Skin of body (tissue), 2 donors: Measurements from ENCODE around the gene ATP10B. TPM values are rescaled to one million over a fixed set of nuclear protein-coding genes. Genes with fewer than 3 reads are reported as not detected.
"Not testable (repeated sequence)": the region's sequence is repeated elsewhere in the genome, so short reads cannot be mapped to it uniquely, and the experiment has no call there.

Source experiments
- DNase-seq: peaks from one replicate; lab custom pipeline; 2025; lab: John Stamatoyannopoulos, UW
- total RNA-seq: library from RNA; depleted of rRNA; stranded (reverse); fragments of >200 nt; gene quantifications from one replicate; pipeline ENCODE4 v1.2.3, GENCODE V29; 2014

ATP10B gene
- total RNA-seq, 1 donor from 2014 or later: 8.2 TPM

DNA sequence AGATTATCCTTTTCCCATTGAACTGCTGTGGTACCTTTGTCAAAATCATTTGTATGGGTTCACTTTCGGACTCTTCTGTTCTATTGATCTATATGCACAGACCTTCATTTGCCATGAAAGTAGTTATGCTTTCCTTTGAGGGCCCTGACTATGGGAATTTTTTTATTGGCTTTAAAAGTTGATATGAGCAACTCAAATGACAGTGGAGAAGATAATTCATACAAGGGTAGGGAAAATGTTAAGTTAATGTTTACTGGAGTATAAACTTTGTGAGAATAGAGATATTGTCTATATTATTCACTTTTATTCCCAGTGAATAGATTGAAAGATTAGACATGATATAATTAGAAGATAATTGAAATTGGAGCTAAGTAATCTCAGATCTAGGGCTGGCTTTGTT is 94.8 kb downstream of the ATP10B start:
- no peak for DNase-seq

- no peak for DNase-seq
Measured at GRCh38 chr5:160750938-160751657, 100.9 kb downstream of the ATP10B start.

DNA sequence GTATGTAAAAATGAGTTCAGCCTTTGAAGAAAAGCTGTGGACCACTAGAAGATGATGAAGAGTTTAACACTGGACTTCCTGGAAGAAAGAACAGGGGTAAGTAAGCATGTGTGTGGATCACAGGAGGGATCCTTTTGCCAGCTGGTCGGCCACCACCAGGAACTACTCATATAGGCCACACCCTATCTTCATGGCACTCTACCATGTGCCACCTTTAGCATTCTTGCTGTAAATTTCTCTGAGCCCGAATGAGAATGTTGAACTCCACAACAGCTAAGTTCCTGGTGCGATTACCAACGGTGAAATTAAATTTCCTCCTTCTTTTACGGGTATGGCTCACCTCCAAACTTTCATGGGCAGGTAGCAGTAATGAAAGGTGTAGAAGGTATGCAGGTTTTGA is 102.3 kb downstream of the ATP10B start:
- no peak for DNase-seq

GRCh38 chr5:160749026-160749425 is 103.0 kb downstream of the ATP10B start:
- no peak for DNase-seq

DNA sequence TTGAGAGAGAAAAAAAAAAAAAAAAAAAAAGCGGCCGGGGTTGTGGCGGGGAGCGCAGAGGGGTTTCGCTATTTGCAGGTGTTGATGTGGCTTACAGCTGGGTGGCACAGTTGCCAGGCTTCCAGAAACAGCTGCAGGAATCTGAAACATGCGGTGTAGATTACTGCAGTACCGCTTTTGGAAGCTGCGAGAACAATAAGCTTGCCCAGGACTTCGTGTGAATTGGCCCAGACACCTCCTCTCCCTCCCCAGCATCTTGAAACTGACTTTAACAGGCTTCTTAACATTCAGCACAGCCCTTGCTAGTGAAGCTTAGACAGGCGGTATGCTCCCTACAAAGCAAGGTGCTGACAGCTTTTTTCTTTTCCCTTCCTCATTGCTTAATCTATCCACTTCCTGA is 104.0 kb downstream of the ATP10B start:
- DNase-seq: no peak

- no peak for DNase-seq
Measured at GRCh38 chr5:160747559-160747958, 104.5 kb downstream of the ATP10B start.

DNA sequence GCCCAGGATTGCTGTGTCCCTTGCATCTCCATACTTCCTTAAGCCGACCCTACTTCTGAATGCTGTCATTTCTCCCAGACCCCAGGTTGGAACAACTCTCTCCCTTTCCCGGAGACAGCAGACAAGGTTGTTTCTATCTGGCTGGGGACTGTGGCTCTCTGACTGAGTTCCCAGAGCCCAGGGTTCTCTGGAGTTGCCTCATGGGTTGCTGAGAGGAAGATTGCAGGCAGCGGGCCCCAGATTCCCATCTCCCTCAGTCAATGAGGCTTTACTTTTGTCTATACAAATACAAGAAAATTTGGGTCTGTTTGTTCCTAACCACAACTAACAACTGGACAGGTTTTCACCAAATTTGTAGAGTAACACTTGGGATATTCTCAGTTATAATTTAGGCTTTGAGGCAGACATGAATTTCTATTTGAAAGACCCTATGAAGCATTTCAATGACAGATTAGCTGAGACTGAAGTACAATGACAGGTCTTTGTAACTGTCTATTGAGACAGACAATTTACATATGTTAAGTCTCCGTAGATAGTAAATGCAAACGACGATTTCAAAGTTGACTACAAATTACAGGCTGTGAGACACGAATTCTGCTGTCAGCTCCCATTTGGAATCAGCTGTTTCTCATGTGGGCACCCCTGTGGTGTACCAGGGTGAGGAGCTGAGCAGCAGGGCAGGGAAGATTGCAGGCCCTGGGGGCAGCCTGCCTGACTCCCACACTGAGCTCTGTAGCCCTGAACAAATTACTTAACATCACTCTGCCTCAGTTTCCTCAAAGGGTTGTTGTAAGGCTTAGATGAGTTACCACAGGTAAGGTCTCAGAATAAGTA is 107.5 kb downstream of the ATP10B start:
- DNase-seq: no peak

GRCh38 chr5:160743027-160743426 is 109.0 kb downstream of the ATP10B start:
- no peak for DNase-seq

GRCh38 chr5:160742446-160742845 is 109.6 kb downstream of the ATP10B start:
- no peak for DNase-seq

- DNase-seq: no peak
Measured at GRCh38 chr5:160727296-160727997, 124.6 kb downstream of the ATP10B start.

GRCh38 chr5:160726721-160727120 is 125.3 kb downstream of the ATP10B start:
- DNase-seq: no peak

DNA sequence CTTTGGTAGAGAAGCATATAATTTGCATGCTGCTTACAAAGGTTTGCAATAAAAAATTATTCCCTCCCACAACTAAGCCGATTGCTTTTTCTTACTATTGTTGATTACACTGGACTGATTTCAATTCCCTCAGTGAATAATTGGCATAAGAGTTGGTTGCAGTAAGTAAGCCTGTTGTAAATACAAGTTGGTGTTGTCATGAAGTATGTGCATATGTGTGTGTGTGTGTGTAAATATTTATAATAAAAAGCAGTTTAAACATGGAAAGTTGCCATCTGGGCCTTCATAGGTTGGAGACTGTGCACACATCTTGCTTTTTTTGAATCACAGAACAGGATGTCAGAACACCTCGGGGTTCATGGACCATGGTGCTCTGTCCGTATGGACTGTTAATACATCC is 131.2 kb downstream of the ATP10B start:
- DNase-seq: no peak

GRCh38 chr5:160715508-160715907 is 136.5 kb downstream of the ATP10B start:
- DNase-seq: not testable (repeated sequence)

GRCh38 chr5:160703547-160704189 is 148.3 kb downstream of the ATP10B start:
- no peak for DNase-seq

GRCh38 chr5:160702934-160703333 is 149.1 kb downstream of the ATP10B start:
- no peak for DNase-seq

DNA sequence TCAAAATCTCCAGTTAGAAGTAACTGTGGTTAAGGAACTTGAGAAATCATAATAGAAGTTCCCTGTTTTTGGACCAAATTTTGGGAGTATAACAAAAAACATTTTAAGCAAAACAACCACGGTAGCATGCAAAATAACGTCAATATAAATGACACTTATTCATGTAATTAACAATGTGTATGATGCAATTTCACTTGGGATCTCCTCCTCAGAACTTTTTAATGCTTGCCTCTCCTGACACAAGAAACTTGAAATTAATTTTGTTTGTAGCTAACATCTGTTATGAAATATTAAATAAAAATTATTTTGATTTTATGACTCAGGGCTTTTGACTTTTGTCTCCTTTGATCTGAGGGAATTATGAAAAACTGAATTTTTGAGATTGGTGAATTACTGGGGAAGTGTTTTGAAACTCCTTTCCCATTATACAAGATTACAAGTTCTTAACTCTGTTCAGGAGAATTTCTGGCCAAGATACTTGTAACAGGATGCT is 149.7 kb downstream of the ATP10B start:
- DNase-seq: no peak

- no peak for DNase-seq
Measured at GRCh38 chr5:160701403-160701802, 150.6 kb downstream of the ATP10B start.

DNA sequence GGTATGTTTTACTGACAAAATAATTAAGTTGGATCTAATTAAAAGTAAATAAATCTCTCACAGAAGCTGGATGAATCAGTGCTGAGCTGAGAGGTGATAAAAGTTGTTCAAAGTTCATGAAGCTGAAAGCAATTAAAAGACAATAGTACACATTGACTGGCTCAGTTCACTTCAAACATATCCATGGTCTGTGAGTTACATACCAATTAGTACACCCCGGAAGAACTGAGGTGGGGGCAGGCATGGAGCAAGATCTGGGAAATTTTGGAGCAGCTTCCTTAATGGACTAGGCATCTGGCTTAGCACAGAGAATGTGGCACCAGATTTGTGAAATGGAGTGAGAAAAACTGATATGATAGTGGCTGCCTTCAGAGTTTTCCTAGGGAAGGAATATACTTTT is 152.7 kb downstream of the ATP10B start:
- no peak for DNase-seq

GRCh38 chr5:160697281-160697680 is 154.7 kb downstream of the ATP10B start:
- DNase-seq: no peak

- no peak for DNase-seq
Measured at GRCh38 chr5:160694896-160695295, 157.1 kb downstream of the ATP10B start.

DNA sequence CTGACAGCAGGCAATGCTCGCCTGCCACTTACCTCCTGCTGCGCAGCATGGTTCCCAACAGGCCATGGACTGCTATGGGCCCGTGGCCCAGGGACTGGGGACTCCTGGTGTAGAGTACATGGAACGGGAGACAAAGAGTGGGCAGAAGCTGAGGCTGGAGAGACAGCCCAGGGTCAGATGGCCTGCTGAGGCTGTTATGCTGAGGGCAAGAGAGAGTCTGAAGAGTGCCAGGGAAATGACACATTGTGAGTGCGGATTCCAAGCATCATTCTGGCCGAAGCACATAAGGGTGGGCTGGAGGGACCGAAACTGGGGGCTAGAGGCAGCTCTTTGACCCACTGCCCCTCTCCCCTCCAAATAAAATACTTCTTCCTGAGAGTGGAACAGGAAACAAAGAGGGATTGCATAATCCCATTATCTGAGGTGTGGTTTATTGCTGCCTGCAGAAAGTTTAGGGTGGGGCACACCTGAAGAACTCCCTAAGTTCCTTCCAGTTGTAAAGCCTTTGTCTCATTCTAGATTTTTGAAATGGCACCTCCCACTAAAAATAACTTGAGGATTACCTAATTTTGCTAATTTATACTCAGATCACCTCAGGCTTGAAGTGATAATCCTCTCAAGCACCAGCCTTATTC is 158.1 kb downstream of the ATP10B start:
- DNase-seq: no peak
